Stimulated activated CD8-positive, alpha-beta memory T cell treated with anti-CD3 and anti-CD28 coated beads, Interleukin-7, amount 100 ng/mL, for 1 hour (primary cell): Measurements from ENCODE around the gene LRTM2.
A peak's percentile ranks its signal among the peaks of the same experiment; 100 is the strongest.

ENCODE experiments used
- DNase-seq, 2 donors: peaks; one replicate each; pipeline ENCODE4 v3.0.0-alpha.2; 2020; ENCODE audit warnings: low read depth in 2 of 2

LRTM2 gene

GRCh38 chr12:1820191-1820895 lies at the start of gene LRTM2:
LRTM2 (plus strand) TSS chr12:1820565; CDS start chr12:1828149, 7,584 bp downstream.
- no peak for DNase-seq

DNA sequence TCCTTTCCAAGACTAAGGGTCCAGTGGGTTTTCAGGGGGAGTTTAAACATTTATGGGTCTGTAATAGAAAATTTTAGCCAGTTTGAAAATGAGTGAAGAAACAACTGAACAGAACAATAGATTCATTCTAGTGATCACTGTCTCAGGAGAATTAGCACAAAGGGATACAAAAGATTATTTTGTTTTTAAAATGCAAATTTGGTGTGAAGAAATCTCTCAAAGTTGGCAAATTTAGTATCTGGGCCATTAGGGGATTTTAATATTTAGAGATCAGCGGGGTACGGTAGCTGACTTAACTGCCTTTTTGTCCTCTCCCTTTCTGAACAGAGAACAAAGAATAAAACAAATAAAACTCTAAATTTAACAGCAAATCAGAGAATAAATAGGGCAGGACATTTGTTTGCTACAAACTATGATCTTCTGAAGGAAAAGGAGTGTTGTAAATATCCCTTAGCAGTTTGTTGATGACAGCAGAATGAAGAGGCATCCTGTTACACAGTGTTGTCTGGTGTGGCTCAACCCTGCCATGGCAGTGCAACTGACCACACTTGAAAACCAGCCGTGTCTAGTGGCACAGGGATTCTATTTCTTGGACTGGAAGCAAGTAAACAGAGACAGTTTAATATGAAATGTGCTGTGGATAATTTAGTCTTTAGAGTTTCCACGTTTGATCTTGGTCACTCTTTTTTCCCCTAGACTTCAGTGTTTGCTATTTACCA lies 46.3 kb upstream of the LRTM2 start:
- DNase-seq: no peak

GRCh38 chr12:1776170-1776921 lies 44.0 kb upstream of the LRTM2 start:
- DNase-seq: no peak

GRCh38 chr12:1777798-1778197 lies 42.6 kb upstream of the LRTM2 start:
- no peak for DNase-seq

DNA sequence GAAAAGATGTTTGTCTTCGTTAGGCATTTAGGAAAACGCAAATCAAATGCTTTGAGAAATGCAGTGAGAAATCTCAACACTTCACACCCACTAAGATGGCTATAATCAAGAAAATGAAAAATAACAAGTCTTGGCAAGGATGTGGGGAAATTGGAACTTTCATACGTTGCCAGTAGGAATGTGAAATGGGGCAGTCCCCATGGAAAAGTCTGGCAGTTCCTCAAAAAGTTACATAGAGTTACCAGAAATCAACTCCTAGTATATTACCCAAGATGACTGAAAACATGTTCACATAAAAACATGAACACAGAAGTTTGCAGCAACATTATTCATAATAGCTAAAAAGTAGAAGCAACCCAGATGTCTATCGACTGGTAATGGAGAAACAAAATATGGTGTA lies 41.5 kb upstream of the LRTM2 start:
- DNase-seq: no peak

GRCh38 chr12:1779783-1780182 lies 40.6 kb upstream of the LRTM2 start:
- no peak for DNase-seq

DNA sequence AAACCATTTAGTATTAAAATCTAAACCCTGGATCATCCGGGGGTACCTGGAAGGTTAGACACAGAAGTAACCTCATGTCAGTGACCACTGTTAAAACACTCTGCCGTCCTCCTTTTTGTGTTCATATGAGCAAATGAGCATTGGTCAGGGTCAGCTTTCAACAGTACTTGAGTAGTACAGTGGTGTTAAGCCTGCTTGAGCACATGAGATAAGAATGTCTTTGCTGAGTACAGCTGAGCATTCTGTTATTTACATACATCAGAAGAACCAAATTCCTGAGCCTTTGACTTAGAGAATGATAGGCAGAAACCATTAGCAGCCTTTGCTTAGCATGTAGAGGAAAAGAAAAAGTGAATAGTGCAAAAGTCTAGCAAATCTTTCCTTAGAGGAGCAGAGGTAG lies 38.6 kb upstream of the LRTM2 start:
- DNase-seq: no peak

GRCh38 chr12:1782215-1782614 lies 38.1 kb upstream of the LRTM2 start:
- DNase-seq: no peak

DNA sequence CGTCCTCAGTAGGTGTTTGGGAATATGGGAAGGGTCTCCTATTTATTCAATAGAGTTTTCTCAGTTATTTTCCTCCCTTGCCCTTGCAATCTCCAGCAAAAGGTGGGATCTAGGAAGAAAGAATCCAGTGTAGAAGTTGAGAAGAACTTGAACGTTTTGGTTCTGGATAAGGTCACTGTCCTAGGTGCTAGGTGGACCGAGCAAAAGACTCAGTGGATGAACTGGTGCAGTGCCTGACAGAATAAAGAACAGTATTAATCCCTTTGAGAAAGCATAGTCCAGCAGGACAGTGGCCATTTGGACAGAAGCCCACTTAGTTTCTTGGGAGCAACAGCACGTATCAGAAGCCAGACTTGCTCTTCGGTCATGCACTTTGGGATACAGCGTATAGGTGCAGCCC lies 32.7 kb upstream of the LRTM2 start:
- DNase-seq: no peak

DNA sequence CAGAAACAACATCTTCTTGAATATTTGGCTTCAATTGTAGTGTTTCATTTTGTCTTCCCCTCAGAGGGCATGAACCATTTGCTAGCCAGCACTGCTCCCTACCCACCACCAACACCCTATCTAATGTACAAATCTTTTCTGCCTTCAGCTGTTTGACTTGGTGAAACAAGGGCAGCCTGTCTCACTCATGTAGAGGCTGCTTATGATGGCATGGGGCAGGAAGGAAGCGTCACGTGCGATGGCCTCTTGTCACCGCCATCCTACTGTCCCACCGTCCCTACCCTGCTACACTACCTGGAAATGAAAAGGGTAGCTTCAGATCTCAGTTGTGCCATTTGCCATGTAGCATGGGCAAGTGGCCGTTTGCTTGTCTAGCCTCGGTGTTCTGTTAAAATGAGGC lies 29.9 kb upstream of the LRTM2 start:
- DNase-seq: no peak

DNA sequence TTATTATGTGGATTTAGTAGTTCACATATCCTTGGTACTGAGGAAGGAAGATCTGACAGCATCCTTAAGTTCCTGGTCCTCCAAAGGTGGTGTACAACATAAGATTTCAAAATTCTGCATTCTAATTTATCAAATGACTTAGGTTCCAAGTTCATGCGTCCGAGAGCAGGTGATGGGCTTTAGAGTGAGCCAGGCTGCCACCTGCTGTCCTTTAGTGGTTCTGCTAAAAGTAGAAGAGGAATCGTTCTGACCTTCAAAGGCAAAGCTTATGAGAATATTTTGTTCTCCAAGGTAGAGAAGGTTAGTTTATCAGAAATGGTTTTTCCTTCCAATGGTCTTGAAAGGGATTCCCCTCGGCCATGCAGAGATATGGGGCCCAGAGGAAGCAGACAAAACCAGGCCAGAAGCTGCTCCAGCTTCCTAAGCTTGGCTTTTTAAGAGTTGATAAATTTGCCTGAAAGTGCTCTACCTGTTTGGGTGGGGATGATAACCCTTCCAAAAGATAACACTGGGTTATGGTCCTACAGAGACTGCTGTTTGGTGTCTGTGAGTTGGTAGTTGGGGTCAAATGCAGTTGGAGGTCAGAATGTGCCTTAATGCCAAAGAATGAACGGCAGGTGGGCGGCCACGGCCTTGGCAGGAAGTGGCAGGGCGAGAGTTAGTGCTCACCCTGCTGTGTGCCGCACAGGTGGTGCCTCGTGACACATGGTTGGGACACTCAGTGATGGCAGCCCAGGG lies 29.1 kb upstream of the LRTM2 start:
- DNase-seq: peak in 1 of 2 donors; percentile 39

GRCh38 chr12:1792406-1792805 lies 28.0 kb upstream of the LRTM2 start:
- no peak for DNase-seq

DNA sequence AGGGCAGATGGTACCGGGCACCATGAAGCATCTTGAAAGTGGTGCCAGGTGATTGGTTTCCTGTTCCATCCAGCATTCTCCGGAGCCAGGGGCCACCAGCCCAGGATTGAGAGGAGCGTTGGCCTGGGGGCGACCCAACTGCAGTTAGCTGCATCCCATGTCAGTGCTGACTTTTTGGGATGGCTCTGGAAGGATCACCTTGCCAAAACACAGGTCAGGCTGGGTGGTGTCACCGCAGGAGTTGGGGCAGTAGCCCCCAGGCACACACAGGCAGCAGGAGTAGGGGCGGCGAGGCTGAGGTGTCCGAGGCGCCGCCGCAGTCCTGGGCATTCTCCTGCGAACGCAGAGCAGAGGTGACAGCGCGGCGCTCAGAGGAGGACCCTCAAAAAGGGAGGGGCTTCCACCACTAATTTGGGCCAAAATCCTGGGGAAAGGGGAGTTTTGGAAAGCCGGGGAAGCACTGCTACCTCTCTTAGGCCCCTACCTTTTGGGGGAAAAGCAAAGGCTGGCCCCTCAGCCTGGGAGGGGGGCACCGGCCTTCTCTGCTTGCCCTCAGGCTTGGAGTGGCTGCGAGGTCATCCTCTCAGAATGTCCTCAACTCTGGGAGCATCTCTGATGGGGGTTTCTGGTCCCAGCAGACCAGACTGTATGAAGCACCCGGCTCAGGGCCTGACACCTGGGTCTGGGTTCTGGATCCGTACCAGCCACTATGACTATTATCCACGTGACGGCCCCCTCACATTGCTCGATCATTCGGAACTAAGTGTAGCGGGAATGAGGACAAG lies 26.7 kb upstream of the LRTM2 start:
- no peak for DNase-seq

DNA sequence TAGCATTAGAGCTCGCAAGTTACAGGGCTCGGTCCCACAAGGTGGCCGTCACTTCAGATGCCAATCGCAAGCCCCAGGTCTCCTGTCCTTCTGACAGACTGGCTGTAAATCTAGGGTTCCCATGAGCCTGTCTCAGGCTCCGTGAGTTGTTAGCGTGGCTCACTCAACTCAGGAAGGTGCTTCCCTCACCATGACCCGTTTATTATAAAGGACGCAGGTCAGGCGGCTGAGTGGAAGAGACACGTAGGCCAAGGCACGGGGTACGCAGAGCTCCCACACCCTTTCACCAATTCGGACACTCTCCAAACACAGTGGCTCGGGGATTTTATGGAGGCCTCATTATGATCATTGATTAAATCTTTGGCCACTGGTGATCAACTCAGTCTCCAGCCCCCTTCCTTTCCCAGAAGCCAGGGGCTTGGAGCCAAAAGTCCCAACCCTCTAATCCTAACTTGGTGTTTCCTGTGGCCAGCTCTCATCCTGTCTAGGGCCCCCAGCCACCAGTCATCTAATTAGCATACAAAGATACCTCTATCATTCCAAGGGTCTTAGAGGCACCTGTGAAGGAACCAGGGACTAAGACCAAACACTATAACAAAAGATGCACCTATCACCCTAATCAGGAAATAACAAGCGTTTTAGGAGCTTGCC lies 25.8 kb upstream of the LRTM2 start:
- DNase-seq: no peak

DNA sequence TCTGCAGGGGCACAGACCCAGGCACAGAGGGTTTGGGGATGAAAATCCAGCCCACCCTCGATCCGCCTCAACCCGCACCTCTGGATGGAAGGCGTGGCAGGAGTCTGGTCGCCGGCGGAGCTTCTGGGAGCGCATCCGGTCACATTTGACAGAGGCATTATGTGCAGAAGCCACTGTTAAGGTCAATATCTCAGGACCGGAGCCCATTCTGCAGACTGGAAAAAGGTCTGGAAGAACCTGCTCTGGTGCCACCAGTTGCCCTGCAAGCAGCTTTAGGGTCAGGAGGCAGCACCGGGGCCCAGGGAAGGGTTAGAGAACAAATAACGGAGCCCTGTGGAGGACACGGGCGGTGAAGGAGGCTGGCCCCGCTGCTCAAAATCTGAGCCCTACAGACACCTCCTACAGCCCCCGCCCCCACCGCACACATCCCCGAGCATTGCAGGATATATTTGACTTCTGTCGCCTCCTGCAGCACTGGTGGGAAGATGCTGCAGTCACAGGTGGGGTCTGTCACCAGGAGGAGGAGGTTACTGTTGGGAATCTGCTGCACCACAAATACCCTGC lies 25.1 kb upstream of the LRTM2 start:
- DNase-seq: no peak

DNA sequence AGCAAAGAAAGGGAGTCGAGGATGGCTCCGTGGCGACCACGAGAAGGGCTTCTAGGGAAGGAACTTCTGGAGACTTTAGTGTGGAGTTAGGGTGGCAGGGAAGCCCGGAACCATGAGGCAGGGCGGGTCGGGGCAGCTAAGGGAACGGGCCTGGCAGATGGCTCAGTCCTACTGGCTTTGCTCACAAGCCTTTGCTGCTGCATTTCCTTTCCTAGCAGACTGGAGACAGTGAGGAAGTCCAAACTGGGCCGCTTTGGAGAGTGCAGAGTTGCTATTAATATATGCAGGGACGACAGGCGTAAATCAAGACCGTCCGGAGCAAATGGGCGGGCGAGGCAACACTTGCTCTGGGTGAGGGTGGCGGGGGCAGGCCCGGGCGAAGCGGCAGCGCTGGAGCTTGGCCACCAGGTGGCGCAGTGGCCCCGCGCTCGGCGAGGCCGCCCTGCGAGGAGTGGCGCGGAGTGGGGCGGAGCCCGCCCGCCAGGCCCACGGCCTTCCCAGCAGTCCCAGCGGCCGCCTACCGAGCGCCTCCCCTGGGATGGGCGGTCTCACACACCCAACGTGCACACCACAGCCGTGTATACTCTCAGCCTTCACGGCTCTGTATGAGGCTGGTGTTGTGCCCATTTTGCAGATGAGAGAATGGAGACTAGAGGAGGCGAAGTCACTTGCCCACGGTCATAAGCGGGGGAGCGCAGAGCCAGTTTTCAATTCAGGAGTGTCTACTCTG lies 24.4 kb upstream of the LRTM2 start:
- peak; percentile 83 for DNase-seq

- peak in 1 of 2 donors; percentile 14 for DNase-seq
Observed at GRCh38 chr12:1796515-1797010, 23.8 kb upstream of the LRTM2 start.

GRCh38 chr12:1797011-1797901 lies 23.1 kb upstream of the LRTM2 start:
- DNase-seq: no peak
